GM13977 (cell line): ENCODE measurements around the gene SOST.
A peak's percentile ranks its signal among the peaks of the same experiment; 100 is the strongest.

Source experiments
- DNase-seq: peaks from one replicate; pipeline ENCODE4 v3.0.0; 2012; ENCODE audit warnings: low spot score
- in situ Hi-C: fragments of 300-500 bp; cut with MboI; formaldehyde crosslinking; loops from one replicate; pipeline ENCODE4 v1.12.0; 2022; ENCODE audit warnings: low sequenced_read_pairs, low pct_unique_long_range_greater_than_20kb, mixed read lengths, inconsistent platforms; ENCODE audit not compliant: unreplicated experiment
- TF ChIP-seq, protein P1 (sequence below): IDR thresholded peaks from 2 replicates; pipeline ENCODE4 v1.5.1; 2012; ENCODE audit warnings: mild to moderate bottlenecking, control low read depth; ENCODE audit not compliant: insufficient read depth; ENCODE audit errors: extremely low read depth, missing control alignments

SOST gene

DNA sequence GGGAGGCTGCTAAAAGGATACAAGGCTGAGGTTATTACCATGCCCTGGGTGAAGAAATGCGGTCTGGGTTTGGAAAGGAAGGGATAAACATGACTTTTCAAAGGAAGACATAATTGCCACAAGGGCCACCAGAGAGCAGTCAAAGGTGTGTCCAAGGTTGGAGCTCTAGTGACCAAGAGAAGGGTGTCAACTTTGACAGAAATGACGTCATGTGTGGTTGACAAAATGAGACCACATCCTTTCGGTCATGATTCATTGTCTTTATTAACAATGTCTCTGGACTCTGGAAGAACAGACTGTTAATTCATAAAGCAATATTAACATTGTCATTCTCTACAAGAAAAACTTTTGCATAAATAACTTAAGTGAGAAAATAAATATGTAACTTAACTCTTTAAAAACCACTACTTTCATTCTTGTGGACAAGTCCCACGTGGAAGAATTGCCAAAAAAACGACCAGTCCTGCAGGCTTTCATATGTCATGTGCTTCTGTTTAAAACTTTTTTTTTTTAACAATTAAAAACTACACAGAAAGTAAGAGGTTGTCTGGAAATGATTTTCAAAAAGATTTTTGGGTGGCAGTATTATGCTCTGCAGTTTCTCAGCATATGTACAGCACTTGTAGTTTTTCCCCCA is 5.0 kb downstream of the SOST start:
- in situ Hi-C loops, result no loop called here
- TF ChIP-seq, protein P1, sequence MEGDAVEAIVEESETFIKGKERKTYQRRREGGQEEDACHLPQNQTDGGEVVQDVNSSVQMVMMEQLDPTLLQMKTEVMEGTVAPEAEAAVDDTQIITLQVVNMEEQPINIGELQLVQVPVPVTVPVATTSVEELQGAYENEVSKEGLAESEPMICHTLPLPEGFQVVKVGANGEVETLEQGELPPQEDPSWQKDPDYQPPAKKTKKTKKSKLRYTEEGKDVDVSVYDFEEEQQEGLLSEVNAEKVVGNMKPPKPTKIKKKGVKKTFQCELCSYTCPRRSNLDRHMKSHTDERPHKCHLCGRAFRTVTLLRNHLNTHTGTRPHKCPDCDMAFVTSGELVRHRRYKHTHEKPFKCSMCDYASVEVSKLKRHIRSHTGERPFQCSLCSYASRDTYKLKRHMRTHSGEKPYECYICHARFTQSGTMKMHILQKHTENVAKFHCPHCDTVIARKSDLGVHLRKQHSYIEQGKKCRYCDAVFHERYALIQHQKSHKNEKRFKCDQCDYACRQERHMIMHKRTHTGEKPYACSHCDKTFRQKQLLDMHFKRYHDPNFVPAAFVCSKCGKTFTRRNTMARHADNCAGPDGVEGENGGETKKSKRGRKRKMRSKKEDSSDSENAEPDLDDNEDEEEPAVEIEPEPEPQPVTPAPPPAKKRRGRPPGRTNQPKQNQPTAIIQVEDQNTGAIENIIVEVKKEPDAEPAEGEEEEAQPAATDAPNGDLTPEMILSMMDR, result no peak
- DNase-seq, result peak; percentile 79

DNA sequence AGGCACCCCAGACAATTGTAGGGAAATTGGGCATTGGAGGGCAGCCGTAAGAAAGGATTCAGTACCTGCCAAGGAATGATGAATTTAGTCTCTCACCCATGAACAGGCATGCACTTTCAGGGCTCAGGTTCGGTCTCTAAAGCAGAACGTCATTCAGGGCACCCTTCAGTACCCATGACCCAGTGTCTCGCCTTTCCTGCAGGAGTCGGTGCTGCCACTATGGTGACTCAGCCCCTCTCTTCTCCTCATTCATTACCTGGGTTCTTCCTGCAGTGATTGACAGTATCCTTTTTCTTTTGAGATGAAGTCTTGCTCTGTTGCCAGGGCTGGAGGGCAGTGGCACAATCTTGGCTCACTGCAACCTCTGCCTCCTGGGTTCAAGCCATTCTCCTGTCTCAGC is 8.4 kb downstream of the SOST start:
- TF ChIP-seq, protein P1, result no peak
- in situ Hi-C loops, result no loop called here
- DNase-seq, result no peak

DNA sequence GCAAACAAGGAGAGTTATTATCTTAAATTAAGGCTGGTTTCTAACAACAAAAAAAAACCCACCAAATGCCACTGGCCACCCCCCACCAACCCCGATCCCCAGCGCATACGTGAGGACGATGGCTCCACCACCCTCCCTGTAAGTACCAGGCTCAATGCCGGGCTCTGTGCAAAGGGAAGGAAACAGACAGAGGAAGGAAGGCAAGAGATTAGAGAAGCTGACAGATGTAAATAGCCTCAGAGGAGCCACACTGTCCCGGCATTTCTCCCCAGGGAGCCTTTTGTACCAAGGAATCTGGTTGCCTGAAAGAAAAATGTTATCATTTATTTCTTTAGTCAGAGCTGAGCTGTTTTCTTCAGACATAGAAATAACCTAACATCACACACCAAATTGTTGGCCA is 13.1 kb downstream of the SOST start:
- TF ChIP-seq, protein P1, result no peak
- no peak for DNase-seq

DNA sequence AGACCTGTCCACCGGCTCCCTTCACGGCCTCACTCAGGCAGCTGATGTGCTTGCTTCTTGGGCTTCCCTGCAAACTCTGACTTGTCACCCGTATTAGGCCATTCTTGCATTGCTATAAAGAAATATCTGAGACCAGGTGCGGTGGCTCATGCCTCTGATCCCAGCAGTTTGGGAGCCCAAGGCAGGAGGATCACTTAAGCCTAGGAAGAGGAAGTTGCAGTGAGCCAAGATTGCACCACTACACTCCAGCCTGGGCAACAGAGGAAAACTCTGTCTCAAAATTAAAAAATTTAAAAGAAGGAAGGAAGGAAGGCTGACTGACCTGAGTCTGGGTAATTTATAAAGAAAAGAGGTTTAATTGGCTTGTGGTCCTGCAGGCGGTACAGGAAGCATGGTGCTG is 17.0 kb downstream of the SOST start:
- in situ Hi-C loops, result no loop called here
- DNase-seq, result no peak
- TF ChIP-seq, protein P1, result no peak

More for the DNA sequence above, 13.1 kb downstream of the SOST start:
- in situ Hi-C loops, result no loop called here

DNA sequence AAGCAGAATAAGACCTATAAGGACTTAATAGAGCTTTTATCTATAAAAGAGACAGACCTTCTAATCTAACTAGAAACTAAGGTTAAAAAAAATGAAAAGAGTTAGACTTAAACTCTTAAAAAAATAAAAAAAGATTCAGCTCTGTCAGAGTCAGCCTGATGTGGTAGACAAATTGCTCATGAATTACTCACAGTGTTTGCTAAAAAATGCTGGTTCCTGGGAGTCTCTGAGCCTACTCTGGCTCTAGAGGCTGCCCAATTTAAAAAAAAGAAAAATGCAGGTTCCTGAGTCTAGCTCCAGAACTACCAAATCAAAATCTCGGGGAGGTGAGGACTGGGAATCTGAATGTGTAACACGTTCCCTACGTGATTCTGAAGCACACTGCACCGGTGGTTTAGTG is 18.1 kb downstream of the SOST start:
- TF ChIP-seq, protein P1, result no peak
- DNase-seq, result no peak

DNA sequence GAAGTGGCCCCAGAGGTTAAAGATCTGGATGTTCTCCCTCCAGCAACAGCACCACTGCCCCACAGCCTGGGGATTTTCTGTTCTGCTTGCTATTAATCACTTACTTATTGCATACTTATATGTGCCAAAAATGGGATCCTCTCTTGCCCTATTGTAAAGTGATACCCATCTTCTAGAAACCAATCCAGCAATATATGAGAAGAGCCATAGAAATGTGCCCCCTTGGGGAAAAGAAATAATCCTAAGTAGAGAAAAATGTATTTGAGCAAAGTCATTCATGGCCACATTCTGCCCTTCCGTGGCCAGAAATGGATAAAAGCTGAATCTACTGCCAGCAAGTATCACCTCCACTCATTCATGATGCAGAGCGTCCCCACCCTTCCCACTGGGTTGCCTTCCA is 20.9 kb downstream of the SOST start:
- DNase-seq, result no peak
- in situ Hi-C loops, result no loop called here
- TF ChIP-seq, protein P1, result no peak

More for the DNA sequence above, 18.1 kb downstream of the SOST start:
- in situ Hi-C loops, result no loop called here
